Epithelial cell of umbilical artery (primary cell): ENCODE measurements around the gene TAX1BP3. TPM values are rescaled to one million over a fixed set of nuclear protein-coding genes. Genes with fewer than 3 reads are reported as not detected.

Experiments
- total RNA-seq: library from RNA; depleted of rRNA; stranded (reverse); fragments of >200 nt; gene quantifications from 2 replicates; pipeline ENCODE4 v1.2.3, GENCODE V29; 2014

TAX1BP3 gene, protein sequence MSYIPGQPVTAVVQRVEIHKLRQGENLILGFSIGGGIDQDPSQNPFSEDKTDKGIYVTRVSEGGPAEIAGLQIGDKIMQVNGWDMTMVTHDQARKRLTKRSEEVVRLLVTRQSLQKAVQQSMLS
- 156 and 263 TPM in 2 replicates for total RNA-seq

GRCh38 chr17:3668279-3669084 lies at the start of gene TAX1BP3, which contains the start of gene EMC6:
TAX1BP3 (minus strand) TSS chr17:3668578; CDS start chr17:3668526, 52 bp downstream.
EMC6 (plus strand) TSS chr17:3668812; CDS start chr17:3669147, 335 bp downstream.

GRCh38 chr17:3695723-3696411 lies 27.5 kb upstream of the TAX1BP3 start, which contains the start of gene P2RX5:
P2RX5 (minus strand) TSS chr17:3696155; CDS start chr17:3696005, 150 bp downstream.

DNA sequence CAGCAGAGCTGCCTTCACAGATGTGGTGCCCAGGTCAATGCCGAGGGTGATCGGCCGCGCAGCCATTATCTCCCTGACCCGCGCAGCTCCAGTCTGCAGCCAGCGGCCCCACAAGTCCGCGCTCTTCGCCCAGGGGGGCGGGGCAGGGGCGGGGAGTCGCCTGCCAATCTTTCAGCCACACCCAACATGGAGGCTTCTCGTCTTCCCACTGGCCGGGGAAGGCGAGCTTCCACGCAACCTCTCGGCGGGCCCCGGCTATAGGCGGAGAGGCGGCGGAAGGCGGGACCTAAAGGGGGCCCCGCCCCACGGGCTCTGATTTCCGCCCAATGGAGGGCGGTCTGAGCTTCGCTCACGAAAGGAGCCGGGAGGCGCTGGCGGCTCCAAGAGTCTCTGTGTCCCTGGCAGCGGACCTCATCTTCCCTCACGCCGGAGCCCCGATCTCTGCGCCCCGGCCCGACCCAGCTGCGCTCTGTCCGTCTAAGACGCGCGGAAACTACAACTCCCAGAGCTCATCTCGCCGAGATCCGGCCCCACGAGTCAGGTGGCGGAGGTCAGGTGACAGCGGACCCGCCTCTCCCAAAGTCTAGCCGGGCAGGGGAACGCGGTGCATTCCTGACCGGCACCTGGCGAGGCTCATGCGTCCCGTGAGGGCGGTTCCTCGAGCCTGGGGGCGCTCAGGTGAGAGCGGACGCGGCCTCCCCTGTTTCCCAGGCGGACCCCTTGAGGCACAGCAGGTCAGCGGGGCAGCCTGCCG lies 32.0 kb downstream of the TAX1BP3 start, which contains the start of the genes CTNS and SHPK:
Gene CTNS, plus strand, starts transcription at position 607 of the 754 bp plus-strand sequence. CDS start 3,447 bp downstream, outside the sequence.
Gene SHPK, minus strand, starts transcription at position 97 of the 754 bp plus-strand sequence. Its CDS starts 31 bp downstream, at position 66.

Other genes with a start within 250 kb of the TAX1BP3 start
- gene OR1E2, start 234.7 kb downstream of the TAX1BP3 start, total RNA-seq, result not detected in 2 replicates
- gene SPATA22, start 196.8 kb downstream of the TAX1BP3 start, total RNA-seq, result 0.30 and 1.3 TPM in 2 replicates
- gene ASPA, start 192.6 kb downstream of the TAX1BP3 start, total RNA-seq, result under 0.01 TPM in 1 of 2 replicates, not detected in the other
- gene TRPV3, start 110.8 kb downstream of the TAX1BP3 start, total RNA-seq, result under 0.01 TPM in 1 of 2 replicates, not detected in the other
- gene TRPV1, start 59.2 kb downstream of the TAX1BP3 start, total RNA-seq, result 0.32 and 0.76 TPM in 2 replicates
- gene SHPK, start 32.3 kb downstream of the TAX1BP3 start, total RNA-seq, result 12.3 and 15.8 TPM in 2 replicates
- 17.9 and 21.7 TPM in 2 replicates for gene CTNS, start 31.8 kb downstream of the TAX1BP3 start, total RNA-seq
- gene EMC6, start 234 bp upstream of the TAX1BP3 start, total RNA-seq, result 14.6 and 41.6 TPM in 2 replicates
- gene P2RX5, start 27.6 kb upstream of the TAX1BP3 start, total RNA-seq, result 0.32 and 1.4 TPM in 2 replicates
- gene HASPIN, start 55.3 kb upstream of the TAX1BP3 start, total RNA-seq, result 7.5 and 11.7 TPM in 2 replicates
- gene ITGAE, start 132.6 kb upstream of the TAX1BP3 start, total RNA-seq, result 27.3 and 28.7 TPM in 2 replicates
- gene NCBP3, start 177.7 kb upstream of the TAX1BP3 start, total RNA-seq, result 15.9 and 21.6 TPM in 2 replicates
- 3.2 and 3.3 TPM in 2 replicates for gene CAMKK1, start 224.5 kb upstream of the TAX1BP3 start, total RNA-seq
- gene P2RX1, start 247.9 kb upstream of the TAX1BP3 start, total RNA-seq, result not detected in 2 replicates